Measurements from ENCODE around the gene LINC00237.

LINC00237 gene

GRCh38 chr20:21046413-21047070, 59.6 kb downstream of the LINC00237 start:
- no peak for DNase-seq
